HepG2 (cell line): ENCODE data around the gene TAF1C. TPM values are rescaled to one million over a fixed set of nuclear protein-coding genes. Genes with fewer than 3 reads are reported as not detected.

Experiments
- ATAC-seq: fragments of 200-7000 bp; cut with Tn5 transposase; 3 replicates; pipeline ENCODE4 v1.9.1; 2020; ENCODE audit warnings: mild to moderate bottlenecking, moderate library complexity
- BruUV-seq: library from RNA; stranded (reverse); fragments of 400-500 nt; replicated peaks from 2 replicates; lab custom pipeline; 2021; lab: Mats Ljungman, UMichigan
- CTCF ChIA-PET: fragments of 300-600 bp; formaldehyde crosslinking; extraction: SDS; loops from one replicate; lab custom pipeline; 2021; ENCODE audit warnings: low total read pairs, inconsistent platforms, low intra/inter-chr PET ratio; lab: Yijun Ruan, JAX
- POLR2A ChIA-PET: fragments of 350-600 bp; sonication (Branson Sonifier 250); formaldehyde crosslinking; loops from one replicate; lab custom pipeline; 2020; ENCODE audit warnings: antibody characterized with exemption, inconsistent platforms; lab: Yijun Ruan, JAX
- DNase-seq: peaks from one replicate; pipeline ENCODE4 v3.0.0-alpha.2; 2015; ENCODE audit warnings: low spot score
- FAIRE-seq: peaks from 3 replicates; lab custom pipeline; 2011; peaks lifted over from hg19 to GRCh38; lab: Jason Lieb, UNC
- H2AFZ ChIP-seq: one replicate; pipeline ENCODE4 v1.6.1; 2011; ENCODE audit warnings: low read length, inconsistent platforms
- H3K27ac ChIP-seq: fragments of 300-600 bp; 3 replicates; pipeline ENCODE4 v1.8.0; 2011; ENCODE audit warnings: mixed run types, mild to moderate bottlenecking, mixed read lengths, low read length, inconsistent platforms; ENCODE audit not compliant: insufficient read depth; ENCODE audit errors: extremely low read length
- H3K27me3 ChIP-seq, 2 experiments: fragments of 200-600 bp in 1 of 2; 2 replicates in 1 of 2; 3 replicates in 1 of 2; pipeline versions ENCODE4 v1.6.0 to v1.8.0; 2011; ENCODE audit warnings: low read length in 2 of 2, mild to moderate bottlenecking in 2 of 2, moderate library complexity in 2 of 2, inconsistent platforms in 1 of 2; ENCODE audit not compliant: insufficient read depth in 2 of 2, control insufficient read depth in 1 of 2
- H3K36me3 ChIP-seq, 2 experiments: fragments of 200-600 bp in 1 of 2; replicated peaks in 1 of 2; 2 replicates in 1 of 2; 3 replicates in 1 of 2; pipeline versions ENCODE4 v1.5.1 to v1.8.0; 2011; ENCODE audit warnings: low read length in 2 of 2, inconsistent platforms in 1 of 2; ENCODE audit not compliant: insufficient read depth in 2 of 2, control insufficient read depth in 1 of 2
- H3K4me1 ChIP-seq: 2 replicates; pipeline ENCODE4 v1.5.1; 2012; ENCODE audit warnings: low read length, inconsistent platforms; ENCODE audit not compliant: insufficient read depth
- H3K4me2 ChIP-seq: 2 replicates; pipeline ENCODE4 v1.6.0; 2011; ENCODE audit warnings: low read depth, low read length, inconsistent platforms
- H3K4me3 ChIP-seq, 3 experiments: fragments of 200-600 bp in 1 of 3; sonication (generic), shearing (Covaris generic) in 1 of 3; replicated peaks in 1 of 3; 2 replicates each; pipeline ENCODE4 v1.5.1; 2011 to 2016; ENCODE audit warnings: low read length in 3 of 3, inconsistent platforms in 2 of 3, low read depth in 2 of 3, mild to moderate bottlenecking in 2 of 3, control low read depth in 1 of 3, mixed read lengths in 1 of 3; ENCODE audit not compliant: insufficient read depth in 1 of 3
- H3K79me2 ChIP-seq: one replicate; pipeline ENCODE4 v1.6.1; 2011; ENCODE audit warnings: low read length, inconsistent platforms; ENCODE audit not compliant: insufficient read depth
- H3K9ac ChIP-seq: 2 replicates; pipeline ENCODE4 v1.6.0; 2011; ENCODE audit warnings: mild to moderate bottlenecking, low read depth, low read length, inconsistent platforms; ENCODE audit not compliant: insufficient read depth
- H3K9me3 ChIP-seq: 2 replicates; pipeline ENCODE4 v1.5.1; 2012; ENCODE audit warnings: mild to moderate bottlenecking, low read length
- H4K20me1 ChIP-seq: 2 replicates; pipeline ENCODE4 v1.6.0; 2011; ENCODE audit warnings: inconsistent platforms, mild to moderate bottlenecking, low read length, moderate library complexity; ENCODE audit not compliant: insufficient read depth
- ASH2L ChIP-seq: fragments of 300-600, 200-600 bp; sonication (generic); IDR thresholded peaks from 2 replicates; pipeline ENCODE4 v1.7.0; 2017; ENCODE audit warnings: low read depth, mild to moderate bottlenecking, moderate library complexity, mixed read lengths, low read length; ENCODE audit not compliant: insufficient read length
- POGZ ChIP-seq: sonication (generic); formaldehyde crosslinking; IDR thresholded peaks from 2 replicates; pipeline ENCODE4 v1.4.0; 2020; ENCODE audit warnings: mild to moderate bottlenecking, missing genetic modification reagents
- POLR2AphosphoS5 ChIP-seq: IDR thresholded peaks from 2 replicates; pipeline ENCODE4 v1.6.1; 2012; ENCODE audit warnings: low read depth, low read length
- XBP1 ChIP-seq: sonication (generic); formaldehyde crosslinking; IDR thresholded peaks from 2 replicates; pipeline ENCODE4 v1.5.0; 2020; ENCODE audit warnings: missing genetic modification reagents
- ZBTB3 ChIP-seq: sonication (generic); formaldehyde crosslinking; IDR thresholded peaks from 2 replicates; pipeline ENCODE4 v1.4.0; 2020; ENCODE audit warnings: low read depth, mild to moderate bottlenecking, moderate library complexity, missing genetic modification reagents, borderline replicate concordance
- ZGPAT ChIP-seq: IDR thresholded peaks from 2 replicates; pipeline ENCODE4 v1.6.1; 2016; ENCODE audit warnings: mild to moderate bottlenecking
- ZKSCAN5 ChIP-seq: sonication (generic); formaldehyde crosslinking; IDR thresholded peaks from 2 replicates; pipeline ENCODE4 v1.5.1; 2020; ENCODE audit warnings: mild to moderate bottlenecking, missing genetic modification reagents
- ZNF34 ChIP-seq: sonication (generic); formaldehyde crosslinking; IDR thresholded peaks from 2 replicates; pipeline ENCODE4 v1.4.0; 2020; ENCODE audit warnings: mild to moderate bottlenecking, missing genetic modification reagents, borderline replicate concordance
- ZNF800 ChIP-seq: sonication (generic); formaldehyde crosslinking; IDR thresholded peaks from 2 replicates; pipeline ENCODE4 v1.4.0; 2020; ENCODE audit warnings: missing genetic modification reagents
- ZSCAN21 ChIP-seq: sonication (generic); formaldehyde crosslinking; IDR thresholded peaks from 2 replicates; pipeline ENCODE4 v1.8.0; 2022; ENCODE audit warnings: mild to moderate bottlenecking, missing genetic modification reagents, moderate library complexity, borderline replicate concordance
- WGBS: methylation state at CpG from one replicate; pipeline ENCODE4 v1.1.6; 2017; ENCODE audit warnings: low lambda C conversion rate; 5-methylcytosine and 5-hydroxymethylcytosine counted together
- in situ Hi-C: cut with HindIII; loops from 2 replicates; pipeline ENCODE4 v1.10.0; 2017; ENCODE audit warnings: low pct_unique_long_range_greater_than_20kb; ENCODE audit not compliant: extremely low pct_ligation_motif_present
- intact Hi-C: fragments of 100-400 bp; cut with micrococcal nuclease; formaldehyde crosslinking; loops from one replicate; pipeline ENCODE4 v1.10.0; 2022; ENCODE audit not compliant: unreplicated experiment
- polyA plus RNA-seq, 8 experiments: library from polyadenylated mRNA; depleted of rRNA in 3 of 8; stranded (reverse) in 7 of 8; unstranded in 1 of 8; fragments of >200 nt; fragmentation: Illumina TruSeq in 4 of 8; extraction: Trizol in 4 of 8; gene quantifications; 2 replicates each; pipeline versions ENCODE4 v1.2.1 to v1.2.3, GENCODE V29; 2011 to 2016; ENCODE audit warnings: low read depth in 4 of 8, missing spikeins in 1 of 8, mixed read lengths in 1 of 8; ENCODE audit not compliant: insufficient read depth in 1 of 8
- total RNA-seq, 5 experiments: library from RNA; depleted of rRNA; stranded (reverse); fragments of >200 nt; fragmentation: Illumina TruSeq; extraction: Trizol; gene quantifications; 2 replicates each; pipeline ENCODE4 v1.2.3, GENCODE V29; 2016; ENCODE audit warnings: low read depth in 1 of 5

Gene TAF1C
- total and polyA plus RNA-seq, 2 of the 13 experiments (the other 11 are each of a cell fraction or from before 2014, with no cell fraction given): 15.6 to 20.8 TPM

- Histone ChIP-seq H3K27me3 (peaks cover 8 to 25% of the 10 kb centered on the region in 2 experiments; a peak in 2 of 5 replicates), H3K9ac (no peak overlapping the region), H3K4me2 (no peak overlapping the region), H4K20me1 (no peaks in the 10 kb centered on the region), H2AFZ (no peak overlapping the region), H3K79me2 (no peaks in the 10 kb centered on the region), H3K36me3 (no peaks in the 10 kb centered on the region), H3K4me1 (no peaks in the 10 kb centered on the region)
- no TSS peak for BruUV-seq
- FAIRE-seq: no peak
- DNase-seq: no peak
- intact Hi-C loops (no loop called here), in situ Hi-C loops (no loop called here)
- CTCF ChIA-PET: no interaction called here
- no peak for TF ChIP-seq POLR2AphosphoS5
- no peak for TF ChIP-seq POGZ
- TF ChIP-seq XBP1 (CRISPR knock-in tag): no peak
- TF ChIP-seq ZNF800 (CRISPR knock-in tag): no peak
- no peak for TF ChIP-seq ZBTB3 (CRISPR knock-in tag)
- no peak for TF ChIP-seq ZSCAN21 (CRISPR knock-in tag)
- no peak for TF ChIP-seq ASH2L
- no peak for TF ChIP-seq ZGPAT (CRISPR knock-in tag)
- TF ChIP-seq ZNF34 (CRISPR knock-in tag): no peak
- TF ChIP-seq ZKSCAN5: no peak
- TF ChIP-seq, all 625 proteins: peak for 0
- no peaks in the 10 kb centered on the region for H3K9me3 ChIP-seq
- no peak for ATAC-seq
- 14% methylated on average over 4 of the region's 4 CpGs for WGBS
- POLR2A ChIA-PET: no interaction called here
- no peak overlapping the region for H3K27ac ChIP-seq
- H3K4me3 ChIP-seq: no peak overlapping the region
Measured at GRCh38 chr16:84212631-84213030, 25.8 kb upstream of the TAF1C start.
